ENCODE data around the gene SESN1. TPM values are rescaled to one million over a fixed set of nuclear protein-coding genes. Genes with fewer than 3 reads are reported as not detected.

The SESN1 gene
- polyA plus RNA-seq, 3 donors: 1.8 to 21.0 (median 3.1) TPM

GRCh38 chr6:109033655-109034054, 61.0 kb downstream of the SESN1 start:
- TF ChIP-seq, protein P1, sequence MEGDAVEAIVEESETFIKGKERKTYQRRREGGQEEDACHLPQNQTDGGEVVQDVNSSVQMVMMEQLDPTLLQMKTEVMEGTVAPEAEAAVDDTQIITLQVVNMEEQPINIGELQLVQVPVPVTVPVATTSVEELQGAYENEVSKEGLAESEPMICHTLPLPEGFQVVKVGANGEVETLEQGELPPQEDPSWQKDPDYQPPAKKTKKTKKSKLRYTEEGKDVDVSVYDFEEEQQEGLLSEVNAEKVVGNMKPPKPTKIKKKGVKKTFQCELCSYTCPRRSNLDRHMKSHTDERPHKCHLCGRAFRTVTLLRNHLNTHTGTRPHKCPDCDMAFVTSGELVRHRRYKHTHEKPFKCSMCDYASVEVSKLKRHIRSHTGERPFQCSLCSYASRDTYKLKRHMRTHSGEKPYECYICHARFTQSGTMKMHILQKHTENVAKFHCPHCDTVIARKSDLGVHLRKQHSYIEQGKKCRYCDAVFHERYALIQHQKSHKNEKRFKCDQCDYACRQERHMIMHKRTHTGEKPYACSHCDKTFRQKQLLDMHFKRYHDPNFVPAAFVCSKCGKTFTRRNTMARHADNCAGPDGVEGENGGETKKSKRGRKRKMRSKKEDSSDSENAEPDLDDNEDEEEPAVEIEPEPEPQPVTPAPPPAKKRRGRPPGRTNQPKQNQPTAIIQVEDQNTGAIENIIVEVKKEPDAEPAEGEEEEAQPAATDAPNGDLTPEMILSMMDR (IDR thresholded peaks at IDR 0.05): no peak
- Mint-ChIP-seq H3K4me3 (no peak overlapping the region), H3K36me3 (no peaks in the 10 kb centered on the region), H3K27ac (no peak overlapping the region), H3K27me3 (ENCODE audit: low read depth in 3 of 3) (peaks cover 0 to 3% (median 0%) of the 10 kb centered on the region in 3 donors), H3K9me3 (peaks cover 0 to 3% (median 0%) of the 10 kb centered on the region in 7 donors), H3K4me1 (peaks cover 3% of the 10 kb centered on the region)
- Histone ChIP-seq H4K20me1 (ENCODE audit: insufficient read depth, low read length) (no peaks in the 10 kb centered on the region), H3K36me3 (replicated peaks in 1 of 2; ENCODE audit: control insufficient read depth in 1 of 2, insufficient read depth in 2 of 2, low read length in 2 of 2) (no peaks in the 10 kb centered on the region), H3K9ac (ENCODE audit: insufficient read depth, low read length, poor library complexity, severe bottlenecking) (no peak overlapping the region), H3K4me3 (replicated peaks in 1 of 3; ENCODE audit: low read depth in 2 of 3, low read length in 3 of 3) (no peak overlapping the region), H3K4me1 (ENCODE audit: control insufficient read depth in 1 of 2, insufficient read depth in 2 of 2, low read length in 2 of 2) (peaks cover 0 to 2% of the 10 kb centered on the region in 2 donors), H3K9me3 (replicated peaks in 1 of 2; ENCODE audit: control insufficient read depth in 1 of 2, insufficient read depth in 1 of 2, low read length in 2 of 2) (no peaks in the 10 kb centered on the region), H3K27me3 (ENCODE audit: control insufficient read depth in 2 of 2, insufficient read depth in 2 of 2, low read length in 2 of 2) (no peaks in the 10 kb centered on the region), H3K4me2 (replicated peaks; ENCODE audit: extremely low read depth, low read length, poor library complexity, severe bottlenecking) (no peak overlapping the region), H3K27ac (ENCODE audit: low read depth in 1 of 2, low read length in 2 of 2) (no peak overlapping the region), H2AFZ (ENCODE audit: insufficient read depth, low read depth, low read length, poor library complexity, severe bottlenecking) (no peak overlapping the region), H3K79me2 (ENCODE audit: insufficient read depth, low read length) (no peaks in the 10 kb centered on the region)
- intact Hi-C loops (cut with micrococcal nuclease): no loop called here
- WGBS (ENCODE audit: insufficient coverage): no CpG with 5 or more reads among the region's 2 CpGs
- no peak for DNase-seq

DNA sequence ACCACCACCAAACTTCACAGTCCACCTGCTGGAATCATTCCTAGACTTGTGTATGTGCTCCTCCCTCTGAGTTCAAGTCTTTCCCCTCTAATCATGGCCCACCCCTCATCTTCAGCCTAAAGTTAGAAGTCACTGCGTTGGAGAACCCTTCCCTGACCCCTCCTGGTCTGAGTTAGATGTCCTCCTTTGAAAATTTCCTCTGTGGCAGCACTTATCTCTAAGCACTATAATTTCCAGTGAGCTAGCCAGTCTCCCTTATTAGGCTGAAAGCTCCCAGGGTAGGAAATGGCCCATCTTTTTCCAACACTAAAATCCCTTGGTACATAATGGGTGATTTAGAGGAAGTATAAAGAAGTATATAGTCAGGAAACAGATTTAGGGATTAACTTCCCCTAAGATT, 63.2 kb downstream of the SESN1 start:
- no peak for DNase-seq
- no peaks in the 10 kb centered on the region for H3K36me3 ChIP-seq (replicated peaks in 1 of 2; ENCODE audit: control insufficient read depth in 1 of 2, insufficient read depth in 2 of 2, low read length in 2 of 2)
- no peak overlapping the region for H3K4me3 Mint-ChIP-seq
- H2AFZ ChIP-seq (ENCODE audit: insufficient read depth, low read depth, low read length, poor library complexity, severe bottlenecking): no peak overlapping the region
- intact Hi-C loops (cut with micrococcal nuclease): no loop called here
- peaks cover 0 to 2% of the 10 kb centered on the region in 2 donors for H3K36me3 Mint-ChIP-seq
- TF ChIP-seq, protein P1 (IDR thresholded peaks at IDR 0.05): no peak
- peaks cover 2% of the 10 kb centered on the region for H3K4me1 Mint-ChIP-seq
- peaks cover 0 to 4% of the 10 kb centered on the region in 2 donors for H3K9me3 ChIP-seq (replicated peaks in 1 of 2; ENCODE audit: control insufficient read depth in 1 of 2, insufficient read depth in 1 of 2, low read length in 2 of 2)
- peak overlapping the region in 2 of 7 donors; percentile 7 to 20 for H3K27ac Mint-ChIP-seq
- no peaks in the 10 kb centered on the region for H3K4me1 ChIP-seq (ENCODE audit: control insufficient read depth in 1 of 2, insufficient read depth in 2 of 2, low read length in 2 of 2)
- H3K27me3 ChIP-seq (ENCODE audit: control insufficient read depth in 2 of 2, insufficient read depth in 2 of 2, low read length in 2 of 2): no peaks in the 10 kb centered on the region
- H3K4me2 ChIP-seq (replicated peaks; ENCODE audit: extremely low read depth, low read length, poor library complexity, severe bottlenecking): no peak overlapping the region
- no peaks in the 10 kb centered on the region for H4K20me1 ChIP-seq (ENCODE audit: insufficient read depth, low read length)
- no peak overlapping the region for H3K27ac ChIP-seq (ENCODE audit: low read depth in 1 of 2, low read length in 2 of 2)
- H3K9me3 Mint-ChIP-seq: peaks cover 0 to 8% (median 4%) of the 10 kb centered on the region in 7 donors
- H3K9ac ChIP-seq (ENCODE audit: insufficient read depth, low read length, poor library complexity, severe bottlenecking): no peak overlapping the region
- WGBS (ENCODE audit: insufficient coverage): 100% methylated on average over 1 of the region's 1 CpG
- H3K79me2 ChIP-seq (ENCODE audit: insufficient read depth, low read length): no peaks in the 10 kb centered on the region
- H3K4me3 ChIP-seq (replicated peaks in 1 of 3; ENCODE audit: low read depth in 2 of 3, low read length in 3 of 3): no peak overlapping the region
- H3K27me3 Mint-ChIP-seq (ENCODE audit: low read depth in 3 of 3): peaks cover 0 to 3% (median 0%) of the 10 kb centered on the region in 3 donors
